ENCODE data around the gene TRIM71.
"Not testable (repeated sequence)": the region's sequence is repeated elsewhere in the genome, so short reads cannot be mapped to it uniquely, and the experiment has no call there.

DNA sequence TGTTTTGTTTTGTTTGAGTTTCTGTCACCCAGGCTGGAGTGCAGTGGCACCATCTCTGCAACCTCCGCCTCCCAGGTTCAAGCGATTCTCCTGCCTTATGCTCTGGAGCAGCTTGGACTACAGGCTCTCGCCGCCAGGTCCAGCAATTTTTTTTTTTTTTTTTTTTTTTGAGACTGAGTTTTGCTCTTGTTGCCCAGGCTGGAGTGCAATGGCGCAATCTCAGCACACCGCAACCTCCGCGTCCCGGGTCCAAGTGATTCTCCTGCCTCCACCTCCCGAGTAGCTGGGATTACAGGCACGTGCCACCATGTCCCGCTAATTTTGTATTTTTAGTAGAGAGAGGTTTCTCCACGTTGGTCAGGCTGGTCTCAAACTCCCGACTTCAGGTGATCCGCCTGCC is 29.2 kb downstream of the TRIM71 start:
- TF ChIP-seq, protein P1, sequence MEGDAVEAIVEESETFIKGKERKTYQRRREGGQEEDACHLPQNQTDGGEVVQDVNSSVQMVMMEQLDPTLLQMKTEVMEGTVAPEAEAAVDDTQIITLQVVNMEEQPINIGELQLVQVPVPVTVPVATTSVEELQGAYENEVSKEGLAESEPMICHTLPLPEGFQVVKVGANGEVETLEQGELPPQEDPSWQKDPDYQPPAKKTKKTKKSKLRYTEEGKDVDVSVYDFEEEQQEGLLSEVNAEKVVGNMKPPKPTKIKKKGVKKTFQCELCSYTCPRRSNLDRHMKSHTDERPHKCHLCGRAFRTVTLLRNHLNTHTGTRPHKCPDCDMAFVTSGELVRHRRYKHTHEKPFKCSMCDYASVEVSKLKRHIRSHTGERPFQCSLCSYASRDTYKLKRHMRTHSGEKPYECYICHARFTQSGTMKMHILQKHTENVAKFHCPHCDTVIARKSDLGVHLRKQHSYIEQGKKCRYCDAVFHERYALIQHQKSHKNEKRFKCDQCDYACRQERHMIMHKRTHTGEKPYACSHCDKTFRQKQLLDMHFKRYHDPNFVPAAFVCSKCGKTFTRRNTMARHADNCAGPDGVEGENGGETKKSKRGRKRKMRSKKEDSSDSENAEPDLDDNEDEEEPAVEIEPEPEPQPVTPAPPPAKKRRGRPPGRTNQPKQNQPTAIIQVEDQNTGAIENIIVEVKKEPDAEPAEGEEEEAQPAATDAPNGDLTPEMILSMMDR (IDR thresholded peaks at IDR 0.05), result not testable (repeated sequence)
- TF ChIP-seq POLR2A, POLR2AphosphoS5 (IDR thresholded peaks at IDR 0.05): not testable (repeated sequence)

Data from breast epithelium (tissue), 3 donors.